ACC112 (cell line): ENCODE data around the gene MADD.
A peak's percentile ranks its signal among the peaks of the same experiment; 100 is the strongest.

Experiments used
- H2AFZ ChIP-seq: fragments of 200-600 bp; sonication (generic); one replicate; pipeline ENCODE4 v1.6.0; 2017; ENCODE audit warnings: antibody characterized with exemption, low read length; ENCODE audit not compliant: unreplicated experiment
- H3K27ac ChIP-seq: fragments of 200-600 bp; sonication (generic); 2 replicates; pipeline ENCODE4 v1.5.1; 2014; ENCODE audit warnings: low read depth, mild to moderate bottlenecking, antibody characterized with exemption, low read length, moderate library complexity
- H3K27me3 ChIP-seq: fragments of 200-600 bp; sonication (generic); 2 replicates; pipeline ENCODE4 v1.6.1; 2014; ENCODE audit warnings: mild to moderate bottlenecking, antibody characterized with exemption, low read length, moderate library complexity, mixed read lengths; ENCODE audit not compliant: insufficient read depth
- H3K36me3 ChIP-seq: fragments of 200-600 bp; sonication (generic); 2 replicates; pipeline ENCODE4 v1.6.1; 2016; ENCODE audit warnings: mild to moderate bottlenecking, antibody characterized with exemption, low read length, moderate library complexity, mixed read lengths; ENCODE audit not compliant: insufficient read depth
- H3K4me1 ChIP-seq: fragments of 200-600 bp; sonication (generic); one replicate; pipeline ENCODE4 v1.6.1; 2016; ENCODE audit warnings: low read length, mixed read lengths; ENCODE audit not compliant: insufficient read depth, unreplicated experiment, control insufficient read depth
- H3K4me3 ChIP-seq: fragments of 200-600 bp; sonication (generic); 2 replicates; pipeline ENCODE4 v1.5.1; 2014; ENCODE audit warnings: mild to moderate bottlenecking, low read depth, low read length
- H3K79me2 ChIP-seq: fragments of 200-600 bp; sonication (generic); one replicate; pipeline ENCODE4 v1.6.0; 2016; ENCODE audit warnings: low read length; ENCODE audit not compliant: control insufficient read depth, unreplicated experiment, insufficient read depth

Gene MADD

DNA sequence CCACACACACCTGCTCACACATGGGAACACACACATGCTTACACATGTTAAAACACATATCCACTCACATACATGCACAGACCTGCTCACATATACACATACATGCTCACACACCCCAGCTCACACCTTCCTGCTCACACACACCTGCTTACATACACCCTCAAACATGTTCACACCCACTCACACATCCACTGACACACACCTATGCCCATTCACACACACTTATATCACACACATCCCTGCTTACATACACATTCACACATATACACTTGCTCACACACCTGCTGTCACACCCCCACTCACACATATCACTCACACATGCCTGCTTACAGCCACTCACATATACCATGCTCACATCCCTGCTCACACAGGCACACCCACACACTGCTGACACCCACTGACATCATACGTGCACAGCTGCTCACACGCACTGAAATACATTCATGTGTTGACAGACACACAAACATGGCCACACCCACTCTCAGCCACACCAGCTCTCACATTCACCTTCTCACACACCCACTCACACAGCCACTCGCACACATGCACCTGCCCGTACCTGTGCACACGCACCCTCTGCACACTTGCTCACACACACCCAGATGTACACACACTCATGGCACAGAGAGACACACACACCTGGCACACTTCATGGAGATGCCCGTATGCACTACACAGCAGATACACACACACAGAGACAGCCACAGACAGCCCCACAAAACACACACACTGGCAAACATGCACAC, 88.2 kb downstream of the MADD start:
- Histone ChIP-seq H3K27ac (no peak overlapping the region), H3K4me3 (no peak overlapping the region), H3K79me2 (no peaks in the 10 kb centered on the region), H2AFZ (no peak overlapping the region), H3K27me3 (no peaks in the 10 kb centered on the region), H3K4me1 (peaks cover 6% of the 10 kb centered on the region), H3K36me3 (no peaks in the 10 kb centered on the region)

- no peak overlapping the region for H3K27ac ChIP-seq
- no peak overlapping the region for H3K4me3 ChIP-seq
- H3K79me2 ChIP-seq, result no peaks in the 10 kb centered on the region
- no peaks in the 10 kb centered on the region for H3K27me3 ChIP-seq
- peaks cover 6% of the 10 kb centered on the region for H3K4me1 ChIP-seq
- no peaks in the 10 kb centered on the region for H3K36me3 ChIP-seq
- no peak overlapping the region for H2AFZ ChIP-seq
Observed at GRCh38 chr11:47358731-47359051, 88.8 kb downstream of the MADD start.

GRCh38 chr11:47359162-47359561, 89.2 kb downstream of the MADD start:
- no peaks in the 10 kb centered on the region for H3K27me3 ChIP-seq
- H3K4me1 ChIP-seq, result peaks cover 6% of the 10 kb centered on the region
- H3K36me3 ChIP-seq, result no peaks in the 10 kb centered on the region
- no peak overlapping the region for H3K27ac ChIP-seq
- no peak overlapping the region for H3K4me3 ChIP-seq
- H3K79me2 ChIP-seq, result no peaks in the 10 kb centered on the region
- H2AFZ ChIP-seq, result no peak overlapping the region

DNA sequence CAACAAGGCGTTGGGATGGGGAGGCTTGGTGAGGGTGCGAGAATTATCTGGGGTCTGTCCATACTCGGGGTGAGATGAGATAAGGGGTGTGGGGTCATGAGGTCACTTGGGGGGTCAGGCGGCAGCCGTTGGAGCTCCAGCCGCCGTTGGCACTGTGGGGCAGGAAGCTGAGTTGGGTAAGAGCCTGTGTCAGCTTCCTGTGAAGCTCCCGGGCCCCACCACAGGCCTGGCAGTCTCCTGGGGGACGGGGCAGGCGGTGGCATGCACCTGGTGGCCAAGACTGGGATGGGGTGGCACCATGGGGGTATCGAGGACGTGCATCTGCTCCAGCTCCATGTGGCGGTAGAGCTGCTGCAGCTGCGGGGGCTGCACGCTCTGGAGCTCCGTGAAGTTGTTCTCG, 89.7 kb downstream of the MADD start:
- peaks cover 6% of the 10 kb centered on the region for H3K4me1 ChIP-seq
- H3K27me3 ChIP-seq, result no peaks in the 10 kb centered on the region
- H2AFZ ChIP-seq, result no peak overlapping the region
- H3K36me3 ChIP-seq, result no peaks in the 10 kb centered on the region
- no peak overlapping the region for H3K4me3 ChIP-seq
- no peak overlapping the region for H3K27ac ChIP-seq
- H3K79me2 ChIP-seq, result no peaks in the 10 kb centered on the region

DNA sequence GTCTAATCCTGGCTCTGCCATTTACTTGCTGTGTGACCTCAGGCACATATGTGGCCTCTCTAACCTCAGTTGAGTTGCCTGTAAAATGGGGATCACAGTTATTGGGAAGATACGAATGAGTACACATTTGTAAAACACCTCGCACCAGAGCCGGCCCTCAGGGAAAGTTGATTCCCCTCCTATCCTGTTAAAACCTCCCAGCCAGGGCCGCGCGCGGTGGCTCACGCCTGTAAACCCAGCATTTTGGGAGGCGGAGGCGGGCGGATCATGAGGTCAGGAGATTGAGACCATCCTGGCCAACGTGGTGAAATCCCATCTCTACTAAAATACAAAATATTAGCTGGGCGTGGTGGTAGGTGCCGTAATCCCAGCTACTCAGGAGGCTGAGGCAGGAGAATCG, 90.4 kb downstream of the MADD start:
- Histone ChIP-seq H3K27ac (no peak overlapping the region), H3K79me2 (no peaks in the 10 kb centered on the region), H3K4me1 (peaks cover 6% of the 10 kb centered on the region), H3K36me3 (no peaks in the 10 kb centered on the region), H2AFZ (no peak overlapping the region), H3K27me3 (no peaks in the 10 kb centered on the region), H3K4me3 (no peak overlapping the region)

- Histone ChIP-seq H2AFZ (no peak overlapping the region), H3K4me1 (peaks cover 6% of the 10 kb centered on the region), H3K36me3 (no peaks in the 10 kb centered on the region), H3K4me3 (no peak overlapping the region), H3K27me3 (no peaks in the 10 kb centered on the region), H3K79me2 (no peaks in the 10 kb centered on the region), H3K27ac (no peak overlapping the region)
Observed at GRCh38 chr11:47361419-47361818, 91.5 kb downstream of the MADD start.

GRCh38 chr11:47366020-47366490, 96.1 kb downstream of the MADD start:
- H2AFZ ChIP-seq, result no peak overlapping the region
- no peaks in the 10 kb centered on the region for H3K27me3 ChIP-seq
- H3K4me3 ChIP-seq, result no peak overlapping the region
- H3K27ac ChIP-seq, result no peak overlapping the region
- no peaks in the 10 kb centered on the region for H3K79me2 ChIP-seq
- no peaks in the 10 kb centered on the region for H3K36me3 ChIP-seq
- H3K4me1 ChIP-seq, result no peaks in the 10 kb centered on the region

DNA sequence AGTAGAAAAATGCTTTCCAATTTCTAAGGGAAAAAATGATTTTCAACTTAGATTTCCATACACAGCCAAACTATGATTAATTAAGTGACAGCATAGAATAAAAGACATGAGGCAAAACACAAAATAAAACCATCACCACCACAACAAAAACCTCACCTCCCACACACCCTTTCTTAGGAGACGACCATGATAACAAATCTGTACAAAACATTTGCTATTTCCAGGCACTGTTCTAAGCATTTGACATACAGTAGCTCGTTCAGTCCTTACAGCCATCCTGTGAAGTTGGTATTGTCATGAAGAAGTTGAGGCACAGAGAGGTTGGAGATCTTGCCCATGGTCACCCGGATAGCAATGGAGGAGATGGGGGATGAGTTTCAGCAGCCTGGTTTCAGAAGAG, 99.7 kb downstream of the MADD start:
- H3K27ac ChIP-seq, result no peak overlapping the region
- no peak overlapping the region for H2AFZ ChIP-seq
- no peaks in the 10 kb centered on the region for H3K79me2 ChIP-seq
- no peaks in the 10 kb centered on the region for H3K27me3 ChIP-seq
- no peak overlapping the region for H3K4me3 ChIP-seq
- peaks cover 8% of the 10 kb centered on the region for H3K4me1 ChIP-seq
- no peaks in the 10 kb centered on the region for H3K36me3 ChIP-seq

DNA sequence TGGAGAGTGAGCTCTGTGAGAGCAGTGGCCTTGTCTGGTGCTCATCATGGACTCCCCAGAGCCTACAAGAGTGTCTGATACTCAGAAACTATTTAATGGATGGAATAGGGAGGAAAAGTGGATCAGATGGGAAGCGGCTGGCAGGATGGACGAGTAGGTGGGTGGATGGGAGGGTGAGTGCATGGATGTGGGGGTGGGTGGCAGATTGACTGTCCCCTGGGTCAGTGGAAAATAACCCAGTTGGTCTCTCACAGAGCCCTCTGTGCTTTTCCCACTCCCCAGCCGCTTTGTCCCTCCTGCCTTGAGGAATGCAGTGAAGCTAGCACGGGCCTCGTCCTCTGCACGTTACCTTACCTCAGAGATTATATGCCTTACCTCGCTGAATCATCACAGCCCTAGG, 102.5 kb downstream of the MADD start:
- no peaks in the 10 kb centered on the region for H3K79me2 ChIP-seq
- no peaks in the 10 kb centered on the region for H3K36me3 ChIP-seq
- H2AFZ ChIP-seq, result no peak overlapping the region
- no peaks in the 10 kb centered on the region for H3K27me3 ChIP-seq
- H3K4me1 ChIP-seq, result peaks cover 9% of the 10 kb centered on the region
- no peak overlapping the region for H3K27ac ChIP-seq
- H3K4me3 ChIP-seq, result no peak overlapping the region

- H3K27ac ChIP-seq, result no peak overlapping the region
- H3K4me1 ChIP-seq, result peaks cover 9% of the 10 kb centered on the region
- peak overlapping the region; percentile 28 for H2AFZ ChIP-seq
Observed at GRCh38 chr11:47373876-47374719, 104.2 kb downstream of the MADD start.

DNA sequence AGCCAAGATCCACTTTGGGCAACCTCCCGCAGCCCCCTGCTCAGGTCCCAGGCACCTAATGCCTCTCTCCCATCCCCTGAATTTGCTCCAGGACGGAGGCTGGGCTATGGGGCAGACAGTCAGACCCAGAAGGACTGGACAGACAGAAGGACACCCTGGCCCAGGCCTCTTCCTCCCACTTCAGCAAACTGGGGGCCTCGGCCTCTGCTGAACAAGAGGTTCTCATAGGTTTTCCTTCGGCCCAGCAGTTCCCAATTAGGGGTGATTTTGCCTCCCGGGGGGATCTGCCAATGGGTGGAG, 104.7 kb downstream of the MADD start:
- Histone ChIP-seq H3K4me1 (peaks cover 9% of the 10 kb centered on the region), H3K4me3 (no peak overlapping the region), H3K79me2 (no peaks in the 10 kb centered on the region), H3K27me3 (no peaks in the 10 kb centered on the region), H3K36me3 (no peaks in the 10 kb centered on the region), H2AFZ (no peak overlapping the region), H3K27ac (no peak overlapping the region)

More at GRCh38 chr11:47373876-47374719, 104.2 kb downstream of the MADD start:
- no peaks in the 10 kb centered on the region for H3K79me2 ChIP-seq
- H3K36me3 ChIP-seq, result no peaks in the 10 kb centered on the region
- no peaks in the 10 kb centered on the region for H3K27me3 ChIP-seq
- H3K4me3 ChIP-seq, result no peak overlapping the region
